HepG2 (cell line): Measurements from ENCODE around the gene SPAG6. TPM values are rescaled to one million over a fixed set of nuclear protein-coding genes. Genes with fewer than 3 reads are reported as not detected.

Experiments
- CBFB ChIP-seq: sonication (generic); formaldehyde crosslinking; IDR thresholded peaks from 2 replicates; pipeline ENCODE4 v1.4.0; 2020; ENCODE audit warnings: missing genetic modification reagents
- CREM ChIP-seq, 2 experiments: sonication (generic) in 1 of 2; formaldehyde crosslinking in 1 of 2; IDR thresholded peaks; 2 replicates each; pipeline versions ENCODE4 v1.4.0 to v1.6.1; 2016 to 2020; ENCODE audit warnings: antibody characterized with exemption in 1 of 2, mild to moderate bottlenecking in 1 of 2, missing genetic modification reagents in 1 of 2
- ISL2 ChIP-seq: sonication (generic); formaldehyde crosslinking; IDR thresholded peaks from 2 replicates; pipeline ENCODE4 v1.5.0; 2020; ENCODE audit warnings: missing genetic modification reagents
- MTA3 ChIP-seq: sonication (generic); formaldehyde crosslinking; IDR thresholded peaks from 2 replicates; pipeline ENCODE4 v1.4.0; 2020; ENCODE audit warnings: missing genetic modification reagents
- NFYB ChIP-seq: sonication (generic); formaldehyde crosslinking; IDR thresholded peaks from 2 replicates; pipeline ENCODE4 v1.4.0; 2020; ENCODE audit warnings: missing genetic modification reagents
- NR2C2 ChIP-seq: sonication (generic); formaldehyde crosslinking; IDR thresholded peaks from 2 replicates; pipeline ENCODE4 v1.4.0; 2020; ENCODE audit warnings: missing genetic modification reagents, mild to moderate bottlenecking, moderate library complexity, borderline replicate concordance
- PHF5A ChIP-seq: IDR thresholded peaks from one replicate; pipeline ENCODE4 v1.6.1; 2018; ENCODE audit warnings: low read depth, missing genetic modification reagents; ENCODE audit not compliant: unreplicated experiment
- PTBP1 ChIP-seq: fragments of 200-400 bp; formaldehyde crosslinking; IDR thresholded peaks from 2 replicates; pipeline ENCODE4 v1.6.1; 2018; ENCODE audit warnings: low read length, low read depth; ENCODE audit not compliant: poor library complexity, severe bottlenecking
- SCMH1 ChIP-seq: sonication (generic); formaldehyde crosslinking; IDR thresholded peaks from 2 replicates; pipeline ENCODE4 v1.9.0; 2021; ENCODE audit warnings: missing genetic modification reagents, mild to moderate bottlenecking, borderline replicate concordance
- SKIL ChIP-seq: sonication (generic); formaldehyde crosslinking; IDR thresholded peaks from 2 replicates; pipeline ENCODE4 v1.8.0; 2022; ENCODE audit warnings: missing genetic modification reagents, mild to moderate bottlenecking, moderate library complexity, borderline replicate concordance
- SMARCE1 ChIP-seq: fragments of 450-650 bp; IDR thresholded peaks from 2 replicates; pipeline ENCODE4 v1.6.1; 2017; ENCODE audit warnings: borderline replicate concordance
- TEF ChIP-seq: sonication (generic); formaldehyde crosslinking; IDR thresholded peaks from 2 replicates; pipeline ENCODE4 v1.5.0; 2020; ENCODE audit warnings: missing genetic modification reagents
- ZFP90 ChIP-seq: sonication (generic); formaldehyde crosslinking; IDR thresholded peaks from 2 replicates; pipeline ENCODE4 v1.8.0; 2022; ENCODE audit warnings: missing genetic modification reagents, mild to moderate bottlenecking, inconsistent platforms, borderline replicate concordance
- ZKSCAN8 ChIP-seq: IDR thresholded peaks from 2 replicates; pipeline ENCODE4 v1.6.1; 2016; ENCODE audit warnings: borderline replicate concordance, missing genetic modification reagents, missing compliant biosample characterization
- ZNF616 ChIP-seq: sonication (generic); formaldehyde crosslinking; IDR thresholded peaks from 2 replicates; pipeline ENCODE4 v1.5.0; 2020; ENCODE audit warnings: low read depth, mild to moderate bottlenecking, missing genetic modification reagents
- ZNF746 ChIP-seq: sonication (generic); formaldehyde crosslinking; IDR thresholded peaks from 2 replicates; pipeline ENCODE4 v1.8.0; 2022; ENCODE audit warnings: mild to moderate bottlenecking, missing genetic modification reagents
- ZNF780A ChIP-seq: sonication (generic); formaldehyde crosslinking; IDR thresholded peaks from 2 replicates; pipeline ENCODE4 v1.8.0; 2022; ENCODE audit warnings: mild to moderate bottlenecking, missing genetic modification reagents, moderate library complexity
- polyA plus RNA-seq, 8 experiments: library from polyadenylated mRNA; depleted of rRNA in 3 of 8; stranded (reverse) in 7 of 8; unstranded in 1 of 8; fragments of >200 nt; fragmentation: Illumina TruSeq in 4 of 8; extraction: Trizol in 4 of 8; gene quantifications; 2 replicates each; pipeline versions ENCODE4 v1.2.1 to v1.2.3, GENCODE V29; 2011 to 2016; ENCODE audit warnings: low read depth in 4 of 8, missing spikeins in 1 of 8, mixed read lengths in 1 of 8; ENCODE audit not compliant: insufficient read depth in 1 of 8
- total RNA-seq, 5 experiments: library from RNA; depleted of rRNA; stranded (reverse); fragments of >200 nt; fragmentation: Illumina TruSeq; extraction: Trizol; gene quantifications; 2 replicates each; pipeline ENCODE4 v1.2.3, GENCODE V29; 2016; ENCODE audit warnings: low read depth in 1 of 5
- TF ChIP-seq, protein P1 (sequence below): sonication (generic); formaldehyde crosslinking; IDR thresholded peaks from 2 replicates; pipeline ENCODE4 v1.8.1; 2022; ENCODE audit warnings: low read depth, mild to moderate bottlenecking, missing genetic modification reagents
- TF ChIP-seq, protein P2 (sequence below): sonication (generic); formaldehyde crosslinking; IDR thresholded peaks from 2 replicates; pipeline ENCODE4 v1.5.1; 2020; ENCODE audit warnings: mild to moderate bottlenecking, missing genetic modification reagents, moderate library complexity
- TF ChIP-seq, protein P3 (sequence below): sonication (generic); formaldehyde crosslinking; IDR thresholded peaks from 2 replicates; pipeline ENCODE4 v1.4.0; 2020; ENCODE audit warnings: mild to moderate bottlenecking, low read depth, missing genetic modification reagents

The SPAG6 gene
- total and polyA plus RNA-seq, 2 of the 13 experiments (the other 11 are each of a cell fraction or from before 2014, with no cell fraction given) = not detected

- TF ChIP-seq ZNF780A = no peak
- no peak for TF ChIP-seq TEF (CRISPR knock-in tag)
- TF ChIP-seq MTA3 = no peak
- peak; percentile 86 for TF ChIP-seq ZKSCAN8 (CRISPR knock-in tag)
- TF ChIP-seq, protein P1, sequence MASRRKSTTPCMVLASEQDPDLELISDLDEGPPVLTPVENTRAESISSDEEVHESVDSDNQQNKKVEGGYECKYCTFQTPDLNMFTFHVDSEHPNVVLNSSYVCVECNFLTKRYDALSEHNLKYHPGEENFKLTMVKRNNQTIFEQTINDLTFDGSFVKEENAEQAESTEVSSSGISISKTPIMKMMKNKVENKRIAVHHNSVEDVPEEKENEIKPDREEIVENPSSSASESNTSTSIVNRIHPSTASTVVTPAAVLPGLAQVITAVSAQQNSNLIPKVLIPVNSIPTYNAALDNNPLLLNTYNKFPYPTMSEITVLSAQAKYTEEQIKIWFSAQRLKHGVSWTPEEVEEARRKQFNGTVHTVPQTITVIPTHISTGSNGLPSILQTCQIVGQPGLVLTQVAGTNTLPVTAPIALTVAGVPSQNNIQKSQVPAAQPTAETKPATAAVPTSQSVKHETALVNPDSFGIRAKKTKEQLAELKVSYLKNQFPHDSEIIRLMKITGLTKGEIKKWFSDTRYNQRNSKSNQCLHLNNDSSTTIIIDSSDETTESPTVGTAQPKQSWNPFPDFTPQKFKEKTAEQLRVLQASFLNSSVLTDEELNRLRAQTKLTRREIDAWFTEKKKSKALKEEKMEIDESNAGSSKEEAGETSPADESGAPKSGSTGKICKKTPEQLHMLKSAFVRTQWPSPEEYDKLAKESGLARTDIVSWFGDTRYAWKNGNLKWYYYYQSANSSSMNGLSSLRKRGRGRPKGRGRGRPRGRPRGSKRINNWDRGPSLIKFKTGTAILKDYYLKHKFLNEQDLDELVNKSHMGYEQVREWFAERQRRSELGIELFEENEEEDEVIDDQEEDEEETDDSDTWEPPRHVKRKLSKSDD (CRISPR knock-in tag) = no peak
- no peak for TF ChIP-seq SMARCE1
- TF ChIP-seq CREM (IDR thresholded peaks at IDR 0.05) = peak; percentile 29; the same call in 1 of the 2 replicates
- TF ChIP-seq CREM (CRISPR knock-in tag; IDR thresholded peaks at IDR 0.05) = no peak
- TF ChIP-seq PTBP1 = no peak
- TF ChIP-seq ZFP90 (CRISPR knock-in tag) = no peak; the same call in 1 of the 2 replicates
- no peak for TF ChIP-seq PHF5A (CRISPR knock-in tag)
- TF ChIP-seq, protein P2, sequence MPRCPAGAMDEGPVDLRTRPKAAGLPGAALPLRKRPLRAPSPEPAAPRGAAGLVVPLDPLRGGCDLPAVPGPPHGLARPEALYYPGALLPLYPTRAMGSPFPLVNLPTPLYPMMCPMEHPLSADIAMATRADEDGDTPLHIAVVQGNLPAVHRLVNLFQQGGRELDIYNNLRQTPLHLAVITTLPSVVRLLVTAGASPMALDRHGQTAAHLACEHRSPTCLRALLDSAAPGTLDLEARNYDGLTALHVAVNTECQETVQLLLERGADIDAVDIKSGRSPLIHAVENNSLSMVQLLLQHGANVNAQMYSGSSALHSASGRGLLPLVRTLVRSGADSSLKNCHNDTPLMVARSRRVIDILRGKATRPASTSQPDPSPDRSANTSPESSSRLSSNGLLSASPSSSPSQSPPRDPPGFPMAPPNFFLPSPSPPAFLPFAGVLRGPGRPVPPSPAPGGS (CRISPR knock-in tag) = peak; percentile 94; the same call in 1 of the 2 replicates
- no peak for TF ChIP-seq NFYB (CRISPR knock-in tag)
- TF ChIP-seq CBFB (CRISPR knock-in tag) = peak; percentile 51; the same call in 1 of the 2 replicates
- TF ChIP-seq ZNF616 (CRISPR knock-in tag) = 0 out of 2 replicates have a peak, but pooled peaks have one; percentile 51
- TF ChIP-seq SCMH1 = no peak
- peak; percentile 31; the same call in 1 of the 2 replicates for TF ChIP-seq ZNF746 (CRISPR knock-in tag)
- TF ChIP-seq ISL2 (CRISPR knock-in tag) = no peak
- TF ChIP-seq NR2C2 = peak; percentile 96
- TF ChIP-seq, protein P3, sequence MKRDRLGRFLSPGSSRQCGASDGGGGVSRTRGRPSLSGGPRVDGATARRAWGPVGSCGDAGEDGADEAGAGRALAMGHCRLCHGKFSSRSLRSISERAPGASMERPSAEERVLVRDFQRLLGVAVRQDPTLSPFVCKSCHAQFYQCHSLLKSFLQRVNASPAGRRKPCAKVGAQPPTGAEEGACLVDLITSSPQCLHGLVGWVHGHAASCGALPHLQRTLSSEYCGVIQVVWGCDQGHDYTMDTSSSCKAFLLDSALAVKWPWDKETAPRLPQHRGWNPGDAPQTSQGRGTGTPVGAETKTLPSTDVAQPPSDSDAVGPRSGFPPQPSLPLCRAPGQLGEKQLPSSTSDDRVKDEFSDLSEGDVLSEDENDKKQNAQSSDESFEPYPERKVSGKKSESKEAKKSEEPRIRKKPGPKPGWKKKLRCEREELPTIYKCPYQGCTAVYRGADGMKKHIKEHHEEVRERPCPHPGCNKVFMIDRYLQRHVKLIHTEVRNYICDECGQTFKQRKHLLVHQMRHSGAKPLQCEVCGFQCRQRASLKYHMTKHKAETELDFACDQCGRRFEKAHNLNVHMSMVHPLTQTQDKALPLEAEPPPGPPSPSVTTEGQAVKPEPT (CRISPR knock-in tag) = peak; percentile 41; the same call in 1 of the 2 replicates
- no peak; the same call in 1 of the 2 replicates for TF ChIP-seq SKIL
Measured at GRCh38 chr10:22316286-22317075, 28.8 kb upstream of the SPAG6 start, which contains the start of gene COMMD3 (continued).
